GM12878 (cell line): ENCODE results near the gene COX19.

Source experiments
- CHD1 ChIP-seq: IDR thresholded peaks from 2 replicates; pipeline ENCODE4 v1.6.1; 2012; ENCODE audit warnings: low read depth, low read length, improper control_type of control experiment
- CHD2 ChIP-seq: IDR thresholded peaks from 2 replicates; pipeline ENCODE4 v1.6.1; 2011; ENCODE audit warnings: low read depth, low read length, improper control_type of control experiment, borderline replicate concordance
- GABPA ChIP-seq: IDR thresholded peaks from 2 replicates; pipeline ENCODE4 v1.6.1; 2014; ENCODE audit warnings: antibody characterized with exemption, low read depth, mild to moderate bottlenecking, inconsistent platforms
- NBN ChIP-seq: fragments of 450-650 bp; IDR thresholded peaks from 2 replicates; pipeline ENCODE4 v1.6.1; 2016
- POLR2A ChIP-seq: IDR thresholded peaks from 2 replicates; pipeline ENCODE4 v1.6.1; 2011; ENCODE audit warnings: low read depth, mild to moderate bottlenecking, low read length
- POLR2AphosphoS5 ChIP-seq: IDR thresholded peaks from 2 replicates; pipeline ENCODE4 v1.6.1; 2011; ENCODE audit warnings: mild to moderate bottlenecking, low read length, inconsistent platforms
- RELA ChIP-seq: fragments of 450-650 bp; IDR thresholded peaks from 2 replicates; pipeline ENCODE4 v1.8.0; 2014; ENCODE audit warnings: borderline replicate concordance; ENCODE audit not compliant: partially characterized antibody
- SMAD5 ChIP-seq: IDR thresholded peaks from 2 replicates; pipeline ENCODE4 v1.6.1; 2016; ENCODE audit warnings: antibody characterized with exemption, low read depth
- TF ChIP-seq, protein P1 (sequence below): IDR thresholded peaks from 2 replicates; pipeline ENCODE4 v1.6.1; 2012; ENCODE audit warnings: mild to moderate bottlenecking, low read depth, low read length
- TF ChIP-seq, protein P2 (sequence below), 3 experiments: IDR thresholded peaks in 2 of 3; conservative IDR thresholded peaks in 1 of 3; 2 replicates each; pipeline ENCODE4 v1.5.1; 2011; ENCODE audit warnings: low read depth in 3 of 3, low read length in 3 of 3, mild to moderate bottlenecking in 3 of 3, control low read depth in 2 of 3, moderate library complexity in 2 of 3, inconsistent platforms in 1 of 3, mixed read lengths in 1 of 3; ENCODE audit not compliant: control insufficient read depth in 2 of 3, insufficient read depth in 1 of 3; ENCODE audit errors: extremely low read depth in 1 of 3
- TF ChIP-seq, protein P3 (sequence below): fragments of 450-650 bp; IDR thresholded peaks from 2 replicates; pipeline ENCODE4 v1.6.1; 2016; ENCODE audit warnings: mild to moderate bottlenecking

DNA sequence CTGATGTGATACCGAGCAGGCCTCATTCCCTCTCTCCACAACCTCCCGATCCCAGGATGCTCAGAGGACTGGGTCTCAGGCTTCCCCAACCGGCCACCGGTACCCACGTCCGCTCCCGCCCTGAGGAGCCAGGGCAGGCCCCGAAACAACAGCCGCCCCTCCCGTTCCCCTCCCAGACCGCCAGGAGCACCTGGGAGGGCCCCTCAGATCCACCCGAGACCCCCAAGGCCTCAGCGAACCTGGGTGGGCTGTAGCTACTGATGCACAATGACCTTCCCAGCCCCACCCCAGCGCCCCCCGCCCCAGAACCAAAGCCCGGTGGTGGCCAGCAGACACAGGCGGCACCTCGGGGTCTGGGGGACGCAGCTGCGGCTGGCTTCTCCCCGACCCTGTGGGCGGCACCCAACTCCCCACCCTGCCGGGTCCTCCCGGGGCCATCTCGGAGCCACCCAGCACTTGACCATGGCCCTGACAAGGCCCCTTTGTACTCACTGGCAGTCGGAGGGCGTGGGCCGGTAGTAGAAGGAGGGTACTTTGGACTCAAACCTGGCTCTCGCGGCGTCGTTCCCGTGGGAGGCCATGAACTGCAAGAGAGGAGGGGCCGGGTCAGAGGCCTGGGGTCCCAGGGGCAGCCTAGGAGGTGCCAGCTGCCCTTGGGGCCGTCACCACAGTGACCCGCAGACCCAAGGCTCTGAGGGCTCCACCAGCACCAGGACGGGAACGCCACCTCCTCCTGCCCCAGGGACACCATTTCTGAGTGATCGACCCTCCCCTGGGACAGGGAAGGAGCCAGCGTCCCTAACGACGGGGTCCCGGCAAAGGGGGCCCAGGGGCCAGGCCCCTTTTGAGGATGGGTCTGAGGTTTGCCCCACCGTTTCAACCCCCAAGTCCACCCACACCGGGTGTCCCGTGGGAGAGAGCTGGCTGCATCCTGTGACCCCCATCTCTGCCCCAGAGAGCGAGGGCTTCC lies 49.0 kb downstream of the COX19 start:
- TF ChIP-seq, protein P1, sequence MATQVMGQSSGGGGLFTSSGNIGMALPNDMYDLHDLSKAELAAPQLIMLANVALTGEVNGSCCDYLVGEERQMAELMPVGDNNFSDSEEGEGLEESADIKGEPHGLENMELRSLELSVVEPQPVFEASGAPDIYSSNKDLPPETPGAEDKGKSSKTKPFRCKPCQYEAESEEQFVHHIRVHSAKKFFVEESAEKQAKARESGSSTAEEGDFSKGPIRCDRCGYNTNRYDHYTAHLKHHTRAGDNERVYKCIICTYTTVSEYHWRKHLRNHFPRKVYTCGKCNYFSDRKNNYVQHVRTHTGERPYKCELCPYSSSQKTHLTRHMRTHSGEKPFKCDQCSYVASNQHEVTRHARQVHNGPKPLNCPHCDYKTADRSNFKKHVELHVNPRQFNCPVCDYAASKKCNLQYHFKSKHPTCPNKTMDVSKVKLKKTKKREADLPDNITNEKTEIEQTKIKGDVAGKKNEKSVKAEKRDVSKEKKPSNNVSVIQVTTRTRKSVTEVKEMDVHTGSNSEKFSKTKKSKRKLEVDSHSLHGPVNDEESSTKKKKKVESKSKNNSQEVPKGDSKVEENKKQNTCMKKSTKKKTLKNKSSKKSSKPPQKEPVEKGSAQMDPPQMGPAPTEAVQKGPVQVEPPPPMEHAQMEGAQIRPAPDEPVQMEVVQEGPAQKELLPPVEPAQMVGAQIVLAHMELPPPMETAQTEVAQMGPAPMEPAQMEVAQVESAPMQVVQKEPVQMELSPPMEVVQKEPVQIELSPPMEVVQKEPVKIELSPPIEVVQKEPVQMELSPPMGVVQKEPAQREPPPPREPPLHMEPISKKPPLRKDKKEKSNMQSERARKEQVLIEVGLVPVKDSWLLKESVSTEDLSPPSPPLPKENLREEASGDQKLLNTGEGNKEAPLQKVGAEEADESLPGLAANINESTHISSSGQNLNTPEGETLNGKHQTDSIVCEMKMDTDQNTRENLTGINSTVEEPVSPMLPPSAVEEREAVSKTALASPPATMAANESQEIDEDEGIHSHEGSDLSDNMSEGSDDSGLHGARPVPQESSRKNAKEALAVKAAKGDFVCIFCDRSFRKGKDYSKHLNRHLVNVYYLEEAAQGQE: no peak
- TF ChIP-seq SMAD5 (no peak), CHD2 (no peak), POLR2AphosphoS5 (no peak), CHD1 (no peak), RELA (no peak), POLR2A (no peak), NBN (no peak), GABPA (no peak)
- TF ChIP-seq, protein P2, sequence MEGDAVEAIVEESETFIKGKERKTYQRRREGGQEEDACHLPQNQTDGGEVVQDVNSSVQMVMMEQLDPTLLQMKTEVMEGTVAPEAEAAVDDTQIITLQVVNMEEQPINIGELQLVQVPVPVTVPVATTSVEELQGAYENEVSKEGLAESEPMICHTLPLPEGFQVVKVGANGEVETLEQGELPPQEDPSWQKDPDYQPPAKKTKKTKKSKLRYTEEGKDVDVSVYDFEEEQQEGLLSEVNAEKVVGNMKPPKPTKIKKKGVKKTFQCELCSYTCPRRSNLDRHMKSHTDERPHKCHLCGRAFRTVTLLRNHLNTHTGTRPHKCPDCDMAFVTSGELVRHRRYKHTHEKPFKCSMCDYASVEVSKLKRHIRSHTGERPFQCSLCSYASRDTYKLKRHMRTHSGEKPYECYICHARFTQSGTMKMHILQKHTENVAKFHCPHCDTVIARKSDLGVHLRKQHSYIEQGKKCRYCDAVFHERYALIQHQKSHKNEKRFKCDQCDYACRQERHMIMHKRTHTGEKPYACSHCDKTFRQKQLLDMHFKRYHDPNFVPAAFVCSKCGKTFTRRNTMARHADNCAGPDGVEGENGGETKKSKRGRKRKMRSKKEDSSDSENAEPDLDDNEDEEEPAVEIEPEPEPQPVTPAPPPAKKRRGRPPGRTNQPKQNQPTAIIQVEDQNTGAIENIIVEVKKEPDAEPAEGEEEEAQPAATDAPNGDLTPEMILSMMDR (IDR thresholded peaks at IDR 0.05 in 2 of 3, conservative IDR thresholded peaks at IDR 0.05 in 1 of 3; ENCODE audit: control insufficient read depth in 2 of 3, extremely low read depth in 1 of 3, insufficient read depth in 1 of 3, low read depth in 3 of 3, low read length in 3 of 3): no peak
- TF ChIP-seq, protein P3, sequence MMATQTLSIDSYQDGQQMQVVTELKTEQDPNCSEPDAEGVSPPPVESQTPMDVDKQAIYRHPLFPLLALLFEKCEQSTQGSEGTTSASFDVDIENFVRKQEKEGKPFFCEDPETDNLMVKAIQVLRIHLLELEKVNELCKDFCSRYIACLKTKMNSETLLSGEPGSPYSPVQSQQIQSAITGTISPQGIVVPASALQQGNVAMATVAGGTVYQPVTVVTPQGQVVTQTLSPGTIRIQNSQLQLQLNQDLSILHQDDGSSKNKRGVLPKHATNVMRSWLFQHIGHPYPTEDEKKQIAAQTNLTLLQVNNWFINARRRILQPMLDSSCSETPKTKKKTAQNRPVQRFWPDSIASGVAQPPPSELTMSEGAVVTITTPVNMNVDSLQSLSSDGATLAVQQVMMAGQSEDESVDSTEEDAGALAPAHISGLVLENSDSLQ: no peak
